HG02623 (cell line): Measurements from ENCODE around the gene TEC.

Experiments
- ATAC-seq: cut with Tn5 transposase; IDR thresholded peaks from one replicate; pipeline ENCODE4 v1.9.1; 2021; ENCODE audit warnings: moderate library complexity; ENCODE audit not compliant: unreplicated experiment

The TEC gene

DNA sequence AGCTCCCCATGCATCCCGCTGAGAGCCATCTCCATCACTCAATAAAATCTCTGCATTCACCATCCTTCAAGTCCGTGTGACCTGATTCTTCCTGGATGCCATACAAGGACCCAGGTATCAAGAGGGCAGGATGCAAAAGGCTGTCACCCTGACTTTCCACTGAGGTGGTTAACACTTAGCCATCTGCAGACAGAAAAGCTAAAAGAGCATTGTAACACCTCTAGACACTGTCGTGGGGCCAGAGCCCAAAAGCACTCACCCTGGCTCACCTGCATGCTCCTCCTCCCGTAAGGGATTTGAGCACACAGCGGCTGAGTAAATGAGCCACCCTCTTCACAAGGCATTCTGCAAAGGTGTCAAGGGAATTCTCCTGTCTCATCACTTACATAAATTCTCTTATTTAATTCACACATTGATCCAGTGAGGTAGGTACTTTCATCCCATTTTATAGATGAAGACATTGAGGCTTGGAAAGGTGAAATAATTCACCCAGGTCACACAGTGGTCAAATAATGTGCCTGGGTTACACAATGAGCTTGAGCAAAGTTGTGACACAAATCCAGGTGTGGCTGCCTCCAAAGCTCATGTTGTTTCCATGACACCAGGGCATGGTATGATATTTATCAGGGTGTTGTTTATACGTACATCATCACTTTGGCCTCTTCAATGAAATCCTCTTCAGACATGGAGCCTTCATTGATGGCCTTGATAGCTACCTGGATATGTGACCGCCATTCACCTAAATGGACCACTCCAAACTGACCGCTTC, 183.6 kb downstream of the TEC start:
- no peak for ATAC-seq
